Liver (tissue), 3 donors: Measurements from ENCODE around the gene PSMB11.

Experiments
- ATF3 ChIP-seq: IDR thresholded peaks from 2 replicates; pipeline ENCODE4 v1.6.1; 2016; ENCODE audit warnings: antibody characterized with exemption
- EGR1 ChIP-seq, 2 donors: IDR thresholded peaks; 2 replicates each; pipeline ENCODE4 v1.6.1; 2016 to 2018; ENCODE audit warnings: antibody characterized with exemption in 2 of 2, low read depth in 2 of 2
- FOXA1 ChIP-seq: IDR thresholded peaks from 2 replicates; pipeline ENCODE4 v1.6.1; 2016; ENCODE audit warnings: antibody characterized with exemption
- GABPA ChIP-seq, 2 donors: IDR thresholded peaks in 1 of 2; conservative IDR thresholded peaks in 1 of 2; 2 replicates each; pipeline ENCODE4 v1.6.1; 2016; ENCODE audit warnings: antibody characterized with exemption in 2 of 2, mild to moderate bottlenecking in 1 of 2, moderate library complexity in 1 of 2
- HNF4A ChIP-seq, 2 donors: conservative IDR thresholded peaks; 2 replicates each; pipeline ENCODE4 v1.6.1; 2016; ENCODE audit warnings: antibody characterized with exemption in 2 of 2, mild to moderate bottlenecking in 2 of 2
- HNF4G ChIP-seq: IDR thresholded peaks from 2 replicates; pipeline ENCODE4 v1.6.1; 2016; ENCODE audit warnings: antibody characterized with exemption
- JUND ChIP-seq, 2 donors: IDR thresholded peaks; 2 replicates each; pipeline ENCODE4 v1.6.1; 2016; ENCODE audit warnings: antibody characterized with exemption in 2 of 2
- RAD21 ChIP-seq, 2 donors: IDR thresholded peaks; 2 replicates each; pipeline ENCODE4 v1.6.1; 2016; ENCODE audit warnings: antibody characterized with exemption in 2 of 2, mild to moderate bottlenecking in 2 of 2
- TAF1 ChIP-seq: conservative IDR thresholded peaks from 2 replicates; pipeline ENCODE4 v1.6.1; 2016; ENCODE audit warnings: antibody characterized with exemption, mild to moderate bottlenecking
- YY1 ChIP-seq: IDR thresholded peaks from 2 replicates; pipeline ENCODE4 v1.6.1; 2016; ENCODE audit warnings: antibody characterized with exemption, mild to moderate bottlenecking
- TF ChIP-seq, protein P1 (sequence below): fragments of 150-350 bp; IDR thresholded peaks from 2 replicates; pipeline ENCODE4 v1.5.1; 2017; ENCODE audit warnings: improper control_type of control experiment, low read depth, low read length; ENCODE audit not compliant: missing input control
- TF ChIP-seq, protein P2 (sequence below): IDR thresholded peaks from 2 replicates; pipeline ENCODE4 v1.6.1; 2016; ENCODE audit warnings: antibody characterized with exemption, mild to moderate bottlenecking
- TF ChIP-seq, protein P3 (sequence below): IDR thresholded peaks from 2 replicates; pipeline ENCODE4 v1.6.1; 2016; ENCODE audit warnings: antibody characterized with exemption
- TF ChIP-seq, protein P4 (sequence below): IDR thresholded peaks from 2 replicates; pipeline ENCODE4 v1.6.1; 2016; ENCODE audit warnings: antibody characterized with exemption
- donor health status: healthy.
- donor health status: healthy.

DNA sequence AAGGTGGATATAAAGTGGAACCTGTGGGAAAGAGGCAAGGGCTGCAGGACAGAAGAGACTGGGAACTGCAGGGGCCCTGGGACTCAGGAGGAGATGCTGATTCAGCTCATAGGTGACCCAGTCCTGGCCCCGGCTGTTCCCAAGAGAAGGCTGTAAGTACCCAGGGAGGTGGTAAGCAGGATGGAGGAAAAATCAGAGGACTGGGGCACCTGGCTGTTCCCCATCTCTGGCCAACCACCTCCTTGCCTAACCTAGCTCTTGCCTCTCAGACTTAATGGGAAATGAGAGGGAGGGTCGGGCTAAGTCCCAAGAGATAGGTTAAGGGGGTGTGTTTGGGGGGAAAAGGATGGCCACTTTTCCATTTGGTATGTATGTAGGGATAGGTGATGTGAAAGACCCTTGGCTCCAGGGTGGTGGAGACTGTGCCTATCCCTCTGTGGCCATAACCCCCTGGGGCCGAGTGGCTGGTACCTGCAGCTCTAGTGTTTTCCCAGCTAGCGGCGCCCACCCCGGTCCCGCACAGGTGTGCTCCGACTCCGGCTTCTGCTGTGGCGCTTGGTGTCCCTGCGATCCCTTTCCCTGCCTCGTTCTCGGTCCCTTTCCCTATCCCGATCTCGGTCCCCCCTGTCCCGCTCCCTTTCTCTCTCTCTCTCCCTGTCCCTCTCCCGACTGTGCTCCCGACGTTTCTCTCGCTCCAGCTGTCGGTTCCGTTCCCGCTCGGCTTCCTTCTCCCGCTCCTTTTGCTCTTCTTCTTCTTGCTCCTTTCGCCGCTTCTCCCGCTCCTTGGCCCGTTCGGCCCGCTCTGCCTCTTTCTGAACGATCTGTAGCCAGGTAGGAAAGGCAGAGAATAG lies 16.9 kb downstream of the PSMB11 start:
- TF ChIP-seq, protein P1, sequence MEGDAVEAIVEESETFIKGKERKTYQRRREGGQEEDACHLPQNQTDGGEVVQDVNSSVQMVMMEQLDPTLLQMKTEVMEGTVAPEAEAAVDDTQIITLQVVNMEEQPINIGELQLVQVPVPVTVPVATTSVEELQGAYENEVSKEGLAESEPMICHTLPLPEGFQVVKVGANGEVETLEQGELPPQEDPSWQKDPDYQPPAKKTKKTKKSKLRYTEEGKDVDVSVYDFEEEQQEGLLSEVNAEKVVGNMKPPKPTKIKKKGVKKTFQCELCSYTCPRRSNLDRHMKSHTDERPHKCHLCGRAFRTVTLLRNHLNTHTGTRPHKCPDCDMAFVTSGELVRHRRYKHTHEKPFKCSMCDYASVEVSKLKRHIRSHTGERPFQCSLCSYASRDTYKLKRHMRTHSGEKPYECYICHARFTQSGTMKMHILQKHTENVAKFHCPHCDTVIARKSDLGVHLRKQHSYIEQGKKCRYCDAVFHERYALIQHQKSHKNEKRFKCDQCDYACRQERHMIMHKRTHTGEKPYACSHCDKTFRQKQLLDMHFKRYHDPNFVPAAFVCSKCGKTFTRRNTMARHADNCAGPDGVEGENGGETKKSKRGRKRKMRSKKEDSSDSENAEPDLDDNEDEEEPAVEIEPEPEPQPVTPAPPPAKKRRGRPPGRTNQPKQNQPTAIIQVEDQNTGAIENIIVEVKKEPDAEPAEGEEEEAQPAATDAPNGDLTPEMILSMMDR: no peak
- TF ChIP-seq YY1 (no peak), TAF1 (no peak), JUND (IDR thresholded peaks at IDR 0.05) (no peak), RAD21 (IDR thresholded peaks at IDR 0.05) (no peak), FOXA1 (no peak), ATF3 (no peak), EGR1 (IDR thresholded peaks at IDR 0.05; ENCODE audit: low read depth in 2 of 2) (no peak), HNF4G (no peak), GABPA (IDR thresholded peaks at IDR 0.05 in 1 of 2, conservative IDR thresholded peaks at IDR 0.05 in 1 of 2) (no peak), HNF4A (conservative IDR thresholded peaks at IDR 0.05) (no peak)
- TF ChIP-seq, protein P2, sequence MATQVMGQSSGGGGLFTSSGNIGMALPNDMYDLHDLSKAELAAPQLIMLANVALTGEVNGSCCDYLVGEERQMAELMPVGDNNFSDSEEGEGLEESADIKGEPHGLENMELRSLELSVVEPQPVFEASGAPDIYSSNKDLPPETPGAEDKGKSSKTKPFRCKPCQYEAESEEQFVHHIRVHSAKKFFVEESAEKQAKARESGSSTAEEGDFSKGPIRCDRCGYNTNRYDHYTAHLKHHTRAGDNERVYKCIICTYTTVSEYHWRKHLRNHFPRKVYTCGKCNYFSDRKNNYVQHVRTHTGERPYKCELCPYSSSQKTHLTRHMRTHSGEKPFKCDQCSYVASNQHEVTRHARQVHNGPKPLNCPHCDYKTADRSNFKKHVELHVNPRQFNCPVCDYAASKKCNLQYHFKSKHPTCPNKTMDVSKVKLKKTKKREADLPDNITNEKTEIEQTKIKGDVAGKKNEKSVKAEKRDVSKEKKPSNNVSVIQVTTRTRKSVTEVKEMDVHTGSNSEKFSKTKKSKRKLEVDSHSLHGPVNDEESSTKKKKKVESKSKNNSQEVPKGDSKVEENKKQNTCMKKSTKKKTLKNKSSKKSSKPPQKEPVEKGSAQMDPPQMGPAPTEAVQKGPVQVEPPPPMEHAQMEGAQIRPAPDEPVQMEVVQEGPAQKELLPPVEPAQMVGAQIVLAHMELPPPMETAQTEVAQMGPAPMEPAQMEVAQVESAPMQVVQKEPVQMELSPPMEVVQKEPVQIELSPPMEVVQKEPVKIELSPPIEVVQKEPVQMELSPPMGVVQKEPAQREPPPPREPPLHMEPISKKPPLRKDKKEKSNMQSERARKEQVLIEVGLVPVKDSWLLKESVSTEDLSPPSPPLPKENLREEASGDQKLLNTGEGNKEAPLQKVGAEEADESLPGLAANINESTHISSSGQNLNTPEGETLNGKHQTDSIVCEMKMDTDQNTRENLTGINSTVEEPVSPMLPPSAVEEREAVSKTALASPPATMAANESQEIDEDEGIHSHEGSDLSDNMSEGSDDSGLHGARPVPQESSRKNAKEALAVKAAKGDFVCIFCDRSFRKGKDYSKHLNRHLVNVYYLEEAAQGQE: no peak
- TF ChIP-seq, protein P3, sequence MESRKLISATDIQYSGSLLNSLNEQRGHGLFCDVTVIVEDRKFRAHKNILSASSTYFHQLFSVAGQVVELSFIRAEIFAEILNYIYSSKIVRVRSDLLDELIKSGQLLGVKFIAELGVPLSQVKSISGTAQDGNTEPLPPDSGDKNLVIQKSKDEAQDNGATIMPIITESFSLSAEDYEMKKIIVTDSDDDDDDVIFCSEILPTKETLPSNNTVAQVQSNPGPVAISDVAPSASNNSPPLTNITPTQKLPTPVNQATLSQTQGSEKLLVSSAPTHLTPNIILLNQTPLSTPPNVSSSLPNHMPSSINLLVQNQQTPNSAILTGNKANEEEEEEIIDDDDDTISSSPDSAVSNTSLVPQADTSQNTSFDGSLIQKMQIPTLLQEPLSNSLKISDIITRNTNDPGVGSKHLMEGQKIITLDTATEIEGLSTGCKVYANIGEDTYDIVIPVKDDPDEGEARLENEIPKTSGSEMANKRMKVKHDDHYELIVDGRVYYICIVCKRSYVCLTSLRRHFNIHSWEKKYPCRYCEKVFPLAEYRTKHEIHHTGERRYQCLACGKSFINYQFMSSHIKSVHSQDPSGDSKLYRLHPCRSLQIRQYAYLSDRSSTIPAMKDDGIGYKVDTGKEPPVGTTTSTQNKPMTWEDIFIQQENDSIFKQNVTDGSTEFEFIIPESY: no peak
- TF ChIP-seq, protein P4, sequence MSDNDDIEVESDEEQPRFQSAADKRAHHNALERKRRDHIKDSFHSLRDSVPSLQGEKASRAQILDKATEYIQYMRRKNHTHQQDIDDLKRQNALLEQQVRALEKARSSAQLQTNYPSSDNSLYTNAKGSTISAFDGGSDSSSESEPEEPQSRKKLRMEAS: no peak
